GM15510 (cell line): ENCODE measurements around the gene CISTR.

ENCODE experiments used
- POLR2A ChIP-seq: IDR thresholded peaks from 3 replicates; pipeline ENCODE4 v1.6.1; 2011; ENCODE audit warnings: borderline replicate concordance; ENCODE audit not compliant: insufficient read length; ENCODE audit errors: extremely low read depth

The CISTR gene

DNA sequence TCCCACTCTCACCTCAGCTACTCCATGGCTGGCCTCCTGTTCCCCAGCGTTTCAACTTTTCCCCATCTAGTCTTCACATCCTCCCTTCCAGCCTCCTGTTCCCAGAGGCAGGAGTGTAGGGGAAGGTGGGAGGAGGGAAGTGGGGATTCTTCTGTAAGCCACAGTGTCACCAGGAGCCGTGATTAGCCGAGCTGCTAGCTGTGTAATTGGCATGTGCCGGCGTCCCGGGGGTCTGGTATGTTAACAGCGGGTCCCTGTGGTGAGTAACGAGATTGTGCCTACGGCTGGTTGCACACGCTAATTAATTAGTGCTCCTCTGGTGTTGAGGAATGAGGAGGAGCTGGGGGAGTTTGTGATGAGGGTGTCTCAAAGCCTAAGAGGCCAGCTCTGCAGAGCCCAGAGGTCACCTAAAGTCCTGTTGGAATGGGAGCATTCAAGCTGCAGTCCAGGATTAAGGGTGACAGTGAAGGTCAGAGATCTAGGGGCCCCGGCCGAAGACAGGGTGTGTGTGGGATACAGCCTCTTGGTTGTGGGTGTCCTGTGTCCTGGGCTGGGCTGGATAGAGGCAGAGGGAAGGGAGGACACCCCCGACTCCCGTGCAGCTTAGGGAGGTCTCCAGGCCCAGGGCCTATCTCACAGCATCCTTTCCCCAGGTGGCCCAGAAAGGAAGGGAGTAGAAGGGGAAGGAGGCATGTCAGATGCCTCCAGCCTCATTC, 14.5 kb downstream of the CISTR start:
- TF ChIP-seq POLR2A, result no peak

DNA sequence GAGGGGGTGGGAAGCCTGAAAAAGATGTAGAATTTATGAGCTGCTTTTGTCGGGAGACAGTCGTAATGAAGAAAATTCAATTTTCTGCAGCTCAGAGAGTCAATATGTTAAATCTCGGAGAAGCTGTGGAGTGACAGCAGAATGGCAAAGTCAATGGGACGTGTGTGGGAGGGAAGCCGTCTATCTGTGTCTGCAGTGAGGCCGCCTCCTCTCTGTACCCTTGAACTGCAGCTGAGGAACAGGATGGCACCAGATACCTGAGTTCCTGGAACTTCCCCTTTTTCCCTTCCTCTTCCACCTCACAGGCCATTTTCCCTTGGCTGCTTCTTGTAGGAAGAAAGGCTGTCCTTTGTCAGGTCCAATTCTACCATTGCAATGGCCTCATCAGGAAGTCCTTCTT, 15.2 kb downstream of the CISTR start:
- no peak for TF ChIP-seq POLR2A

DNA sequence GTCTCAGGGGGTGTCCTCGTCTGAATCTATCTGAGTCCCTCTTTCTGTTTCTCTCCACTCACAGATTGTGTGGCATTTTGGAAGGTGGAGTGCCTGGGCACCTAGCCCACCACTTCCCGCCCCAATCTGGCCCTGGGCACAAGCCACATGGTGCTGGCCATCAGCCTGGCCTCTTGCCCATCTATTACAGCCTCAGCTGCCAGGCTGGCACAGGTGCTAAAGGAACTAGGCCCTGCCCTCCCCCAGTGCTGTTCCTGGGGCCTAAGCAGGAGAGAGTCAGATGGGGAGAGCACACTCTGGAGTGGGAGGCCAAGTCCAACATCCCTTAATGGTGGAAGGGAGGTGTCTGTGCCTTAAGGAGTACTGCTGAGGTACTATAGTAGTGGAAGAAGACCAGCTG, 16.2 kb downstream of the CISTR start:
- TF ChIP-seq POLR2A, result no peak

DNA sequence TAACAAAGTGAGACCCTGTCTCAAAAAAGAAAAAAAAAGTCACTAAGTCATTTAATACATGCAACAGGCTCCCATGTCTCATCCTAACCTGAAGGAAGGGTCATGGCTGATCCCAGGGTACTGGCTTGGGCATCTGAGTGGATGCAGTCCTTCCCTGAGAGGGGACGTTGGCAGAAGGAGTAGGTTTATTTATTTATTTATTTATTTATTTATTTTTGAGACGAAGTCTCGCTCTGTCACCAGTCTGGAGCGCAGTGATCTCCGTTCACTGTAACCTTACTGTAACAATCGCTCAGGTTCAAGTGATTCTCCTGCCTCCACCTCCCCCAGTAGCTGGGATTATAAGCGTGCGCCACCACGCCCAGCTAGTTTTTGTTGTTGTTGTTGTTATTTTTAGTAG, 17.4 kb downstream of the CISTR start:
- no peak for TF ChIP-seq POLR2A

DNA sequence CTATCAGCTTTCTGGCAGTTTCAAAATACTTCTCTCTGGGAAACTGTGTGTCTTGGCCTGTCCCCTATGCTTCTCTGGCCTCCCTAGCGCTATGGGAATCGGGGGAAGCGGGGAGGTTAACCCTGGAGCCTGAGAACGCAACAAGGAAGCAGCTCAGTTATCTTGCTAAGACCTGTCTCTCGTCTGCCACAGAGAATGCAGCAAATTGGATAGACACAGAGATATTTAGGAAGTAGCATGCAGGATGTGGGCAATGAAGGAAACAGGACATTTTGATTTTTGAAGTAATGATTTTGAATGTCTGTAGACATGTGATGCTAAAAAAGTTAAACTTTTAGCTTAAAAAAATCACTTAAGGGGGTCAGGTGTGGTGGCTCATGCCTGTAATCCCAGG, 18.0 kb downstream of the CISTR start:
- no peak for TF ChIP-seq POLR2A

DNA sequence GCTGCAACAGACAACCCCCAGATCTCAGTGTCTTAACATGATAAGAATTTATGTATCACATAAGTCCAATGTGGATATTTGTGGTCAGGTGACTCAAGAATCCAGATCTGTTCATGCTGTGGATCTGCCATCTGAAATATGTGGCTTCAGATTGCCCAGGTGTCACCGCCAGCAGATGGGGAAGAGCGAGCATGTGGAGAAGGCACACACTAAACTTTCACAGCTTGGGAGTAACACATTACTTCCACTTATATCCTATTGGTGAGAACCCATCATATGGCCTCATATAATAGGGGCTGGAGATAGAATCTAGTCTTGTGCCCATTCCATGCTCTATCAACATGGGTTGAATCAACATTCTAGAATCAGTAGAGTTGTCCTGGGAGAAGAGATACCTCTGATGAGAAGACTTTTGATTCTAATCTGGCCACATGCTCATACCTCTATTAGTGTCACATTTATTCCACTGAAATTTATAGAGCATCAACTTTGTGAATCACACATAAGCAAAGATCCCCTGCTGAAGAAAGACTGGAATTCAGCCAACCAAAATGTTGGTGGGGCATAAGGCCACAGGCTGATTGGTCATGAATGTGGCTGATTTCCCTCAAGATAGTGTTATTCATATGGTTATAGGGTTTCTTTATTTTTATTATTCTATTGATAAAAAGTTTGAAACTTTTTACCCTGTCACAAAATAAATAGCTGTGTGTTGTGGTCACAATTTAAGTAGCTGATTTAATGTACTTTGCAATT, 18.6 kb downstream of the CISTR start:
- TF ChIP-seq POLR2A, result no peak

DNA sequence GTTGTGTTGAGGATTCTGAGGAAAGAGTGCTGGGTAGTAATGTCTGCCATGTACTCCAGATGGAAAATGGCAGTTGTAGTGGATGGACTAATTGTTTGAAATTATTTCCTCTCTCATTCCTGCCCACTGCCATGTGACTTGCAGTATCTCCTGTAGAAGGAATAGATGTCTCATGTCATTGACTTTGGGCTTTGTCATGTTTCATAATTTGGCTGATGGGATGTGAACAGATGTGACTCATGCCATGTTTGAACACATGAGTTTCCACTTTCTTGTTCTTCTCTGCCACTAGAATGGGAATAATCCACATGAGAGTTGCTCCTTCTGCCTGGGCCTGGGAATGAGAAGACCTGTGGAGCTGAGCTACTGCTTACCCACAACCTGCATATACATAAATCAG, 22.1 kb downstream of the CISTR start:
- TF ChIP-seq POLR2A, result no peak

DNA sequence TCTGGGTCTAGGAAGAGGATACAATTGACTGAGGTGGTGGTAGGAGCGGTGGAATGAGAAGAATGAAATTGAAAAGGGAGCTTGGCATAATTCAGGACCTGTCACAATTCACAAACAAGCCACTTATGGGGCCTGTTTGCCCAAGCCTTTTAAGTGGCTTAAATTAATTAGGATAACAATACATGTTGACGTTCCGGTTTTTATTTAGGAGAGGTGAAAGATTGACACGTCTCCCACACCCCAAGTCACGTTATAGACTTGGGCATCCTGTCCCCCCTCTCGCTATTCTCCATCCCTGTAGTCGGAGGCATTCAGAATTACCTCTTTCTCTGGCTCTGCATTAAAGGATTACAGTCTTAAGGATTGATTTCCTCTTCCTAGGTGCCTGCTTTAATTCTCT, 23.6 kb downstream of the CISTR start:
- TF ChIP-seq POLR2A, result no peak

DNA sequence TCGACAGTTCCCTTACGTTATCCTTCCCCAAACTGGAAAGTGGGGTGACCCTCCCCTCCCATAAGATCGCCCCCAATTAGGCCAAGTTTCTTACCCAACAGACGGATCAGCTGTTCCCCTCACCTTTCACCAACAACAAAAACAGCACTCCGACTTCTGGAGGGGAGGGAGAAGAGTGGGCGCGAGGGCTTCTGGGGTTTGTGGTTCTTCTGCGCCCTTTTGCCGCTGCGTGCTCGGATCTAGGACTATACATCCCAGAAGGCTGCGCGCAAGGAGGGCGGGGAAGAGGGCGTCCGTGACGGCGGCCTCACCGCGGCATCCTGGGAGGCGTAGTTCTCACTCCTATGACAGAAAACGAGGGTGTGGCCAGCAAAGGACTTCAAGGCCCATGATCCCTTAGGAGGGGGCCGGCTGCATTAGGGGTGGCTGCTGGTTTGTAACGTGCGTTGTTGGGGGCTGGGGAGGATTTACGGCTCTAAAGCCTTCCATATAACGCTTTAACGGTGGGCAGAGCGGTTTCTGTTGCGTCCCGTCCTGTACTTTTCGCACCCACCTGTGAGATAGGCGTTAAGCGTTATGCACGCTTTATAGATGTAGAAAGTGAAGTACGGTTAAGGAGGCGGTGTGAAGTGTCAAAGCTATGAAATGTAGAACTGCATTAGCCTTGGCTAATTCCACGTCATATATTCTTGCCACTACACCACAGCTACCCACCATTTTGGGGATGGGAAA, 24.3 kb downstream of the CISTR start, which contains the start of gene CALCOCO1:
TSS of gene CALCOCO1 (minus strand) at position 143 of the 732 bp plus-strand sequence. CDS start 2,210 bp downstream, outside the sequence.
- peak; percentile 53 for TF ChIP-seq POLR2A

DNA sequence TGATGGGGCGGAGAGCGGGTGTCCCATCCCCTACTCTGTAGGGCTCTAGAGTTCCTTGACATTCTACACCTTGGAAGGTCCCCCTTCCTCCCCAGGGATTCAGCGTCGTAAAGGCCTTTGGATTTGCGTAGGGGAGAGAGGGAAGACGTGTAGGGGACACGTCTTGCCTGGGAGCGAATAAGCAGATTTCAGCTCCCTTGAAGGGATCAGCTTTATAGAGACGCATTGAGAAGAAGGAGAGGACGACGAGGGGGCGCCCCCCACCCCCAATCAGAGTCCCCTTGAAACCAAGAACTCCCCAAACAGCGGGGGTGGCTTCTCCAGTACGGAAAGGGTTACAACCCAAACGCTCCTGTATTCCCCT, 24.9 kb downstream of the CISTR start:
- no peak for TF ChIP-seq POLR2A

DNA sequence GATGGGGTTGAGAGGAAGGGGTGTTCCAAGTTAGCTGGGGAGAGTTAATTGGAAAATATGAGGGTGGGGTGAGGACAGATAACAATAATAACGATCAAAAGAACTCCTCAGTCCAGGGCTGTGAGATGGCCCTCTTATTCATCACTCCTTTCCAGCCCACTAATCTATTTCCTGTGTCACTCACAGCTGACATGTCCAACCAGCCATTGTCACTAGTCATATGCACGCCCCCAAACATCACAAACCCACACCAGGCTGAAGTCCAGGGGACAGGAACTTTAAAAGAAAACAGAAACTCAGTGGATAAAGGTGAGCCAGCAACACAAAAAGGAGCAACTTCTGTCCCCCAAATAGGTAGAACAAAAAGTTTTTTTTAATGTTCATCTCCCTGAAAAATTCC, 25.4 kb downstream of the CISTR start:
- no peak for TF ChIP-seq POLR2A

DNA sequence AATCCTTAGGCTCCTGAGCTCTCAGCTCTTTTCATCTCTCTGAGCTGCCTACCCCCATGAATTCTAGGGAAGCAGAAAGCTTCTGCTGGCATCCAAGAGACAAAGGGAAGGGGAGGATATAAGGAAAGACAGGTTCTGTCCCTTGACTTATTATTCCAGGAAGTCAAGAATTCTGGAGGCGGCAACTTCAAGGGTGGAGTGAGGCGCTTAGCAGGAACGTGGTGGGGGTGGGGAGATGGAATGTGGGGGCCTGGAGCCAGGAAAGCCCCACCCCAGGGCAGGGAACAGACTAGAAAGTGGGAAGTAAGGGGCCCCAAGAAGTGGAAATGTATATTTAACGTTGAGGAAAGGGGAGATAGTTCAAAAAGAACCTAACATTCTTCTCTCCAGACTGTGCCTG, 26.0 kb downstream of the CISTR start:
- no peak for TF ChIP-seq POLR2A

DNA sequence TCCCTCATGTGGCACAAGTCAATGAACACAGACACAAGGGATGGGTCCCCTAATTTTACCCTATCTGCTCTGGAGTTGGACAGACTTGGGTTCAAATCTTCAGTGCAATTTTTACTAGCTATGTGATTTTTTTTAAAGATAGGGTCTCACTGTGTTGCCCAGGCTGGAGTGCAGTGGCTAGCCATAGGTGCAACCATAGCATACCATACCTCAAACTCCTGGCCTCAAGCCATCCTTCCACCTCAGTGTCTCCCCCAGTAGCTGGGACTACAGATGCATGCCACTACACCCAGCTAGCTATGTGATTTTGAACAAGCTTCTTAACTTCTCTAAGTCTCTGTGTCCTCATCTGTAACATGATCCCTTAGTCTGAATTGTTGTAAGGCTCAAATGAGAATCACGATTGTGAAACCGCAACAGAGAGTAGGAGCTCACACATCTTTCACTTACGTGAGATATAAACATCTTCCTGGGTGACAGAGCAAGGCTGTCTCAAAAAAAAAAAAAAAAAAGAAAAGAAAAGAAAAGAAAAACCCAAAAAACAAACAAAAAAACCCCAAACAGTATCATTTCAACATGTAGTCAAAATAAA, 29.2 kb downstream of the CISTR start:
- TF ChIP-seq POLR2A, result no peak

DNA sequence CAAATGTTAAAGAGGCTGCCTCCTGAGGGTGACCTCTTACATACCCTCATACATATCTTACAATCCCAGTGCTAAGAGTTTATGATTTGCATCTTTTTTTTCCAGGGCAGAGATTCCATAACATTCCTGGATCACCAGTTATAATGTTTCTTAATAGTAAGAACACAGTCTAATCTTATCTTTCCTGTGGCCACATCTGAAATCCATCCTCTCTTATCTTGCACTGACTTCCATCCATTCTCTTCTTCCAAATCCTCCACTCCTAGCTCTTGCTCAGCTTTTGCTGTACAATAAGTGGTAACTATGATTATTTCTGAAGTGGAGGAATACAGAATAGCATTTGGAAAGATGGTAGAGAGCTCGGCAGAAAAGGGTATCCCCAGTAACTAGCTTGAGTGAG, 30.8 kb downstream of the CISTR start:
- no peak for TF ChIP-seq POLR2A

DNA sequence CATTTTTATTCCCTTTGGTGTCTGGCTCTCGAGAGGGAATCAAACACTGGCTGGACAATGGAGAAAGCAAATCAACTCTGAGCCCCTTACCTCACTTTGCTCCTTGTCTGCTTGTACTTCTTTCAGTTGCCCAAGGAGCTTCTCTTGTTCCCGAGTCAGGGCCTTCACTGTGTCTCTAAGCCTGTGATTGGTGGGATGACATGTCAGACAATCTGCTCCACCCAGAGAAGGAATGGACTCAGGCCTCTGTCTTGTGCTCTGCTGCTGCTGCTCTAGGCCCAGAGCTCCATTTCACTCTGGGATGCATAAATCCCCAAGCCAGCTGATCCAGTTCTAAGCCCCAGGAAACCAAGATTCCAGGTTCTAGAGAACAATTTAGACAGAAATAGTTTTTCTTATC, 32.1 kb downstream of the CISTR start:
- TF ChIP-seq POLR2A, result no peak
